Esophagus muscularis mucosa (tissue), 3 donors: ENCODE results near the gene NR3C2.

Experiments
- POLR2A ChIP-seq: fragments of 450-650 bp; IDR thresholded peaks from one replicate; pipeline ENCODE4 v1.6.1; 2017; ENCODE audit warnings: antibody characterized with exemption, moderate library complexity, mild to moderate bottlenecking, low read depth
- TF ChIP-seq, protein P1 (sequence below), 3 experiments: fragments of 200-600 bp in 2 of 3; fragments of 450-650 bp in 1 of 3; sonication (generic) in 2 of 3; IDR thresholded peaks; one replicate each; pipeline ENCODE4 v1.5.1; 2017 to 2019; ENCODE audit warnings: antibody characterized with exemption in 3 of 3, mild to moderate bottlenecking in 2 of 3, moderate library complexity in 1 of 3

DNA sequence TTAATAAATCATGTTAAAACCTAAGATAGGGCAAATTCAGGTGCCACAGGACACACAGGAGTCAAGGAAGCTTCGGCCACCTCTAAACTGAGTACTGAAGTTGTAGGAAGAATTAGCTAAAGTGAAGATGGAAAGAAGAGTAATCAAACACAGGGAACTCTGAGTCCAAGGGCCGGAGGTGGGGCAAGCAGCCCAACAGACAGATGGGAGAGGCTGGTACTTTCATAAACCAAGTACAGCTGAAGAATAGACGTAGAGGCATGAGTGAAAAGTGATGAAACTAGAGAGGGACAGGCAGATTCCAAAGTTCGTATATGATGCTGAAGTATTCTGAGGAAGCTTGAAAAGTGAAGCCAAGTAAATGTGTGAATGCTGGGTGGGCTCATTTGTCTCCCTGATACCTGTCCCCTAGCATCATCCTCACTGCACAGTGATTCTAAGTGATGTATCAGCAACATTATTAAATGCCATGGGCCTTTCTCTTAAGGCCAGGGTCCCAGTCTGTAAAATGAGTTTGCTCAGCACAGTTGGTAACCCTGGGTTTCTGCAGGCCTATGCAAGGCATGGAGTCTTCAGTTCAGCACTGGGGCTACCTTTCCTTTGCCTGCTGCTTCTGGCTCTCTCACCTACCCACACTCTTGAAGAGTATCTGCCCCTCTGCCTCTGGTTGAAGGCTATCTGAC, 203.3 kb downstream of the NR3C2 start:
- TF ChIP-seq POLR2A, result no peak
- TF ChIP-seq, protein P1, sequence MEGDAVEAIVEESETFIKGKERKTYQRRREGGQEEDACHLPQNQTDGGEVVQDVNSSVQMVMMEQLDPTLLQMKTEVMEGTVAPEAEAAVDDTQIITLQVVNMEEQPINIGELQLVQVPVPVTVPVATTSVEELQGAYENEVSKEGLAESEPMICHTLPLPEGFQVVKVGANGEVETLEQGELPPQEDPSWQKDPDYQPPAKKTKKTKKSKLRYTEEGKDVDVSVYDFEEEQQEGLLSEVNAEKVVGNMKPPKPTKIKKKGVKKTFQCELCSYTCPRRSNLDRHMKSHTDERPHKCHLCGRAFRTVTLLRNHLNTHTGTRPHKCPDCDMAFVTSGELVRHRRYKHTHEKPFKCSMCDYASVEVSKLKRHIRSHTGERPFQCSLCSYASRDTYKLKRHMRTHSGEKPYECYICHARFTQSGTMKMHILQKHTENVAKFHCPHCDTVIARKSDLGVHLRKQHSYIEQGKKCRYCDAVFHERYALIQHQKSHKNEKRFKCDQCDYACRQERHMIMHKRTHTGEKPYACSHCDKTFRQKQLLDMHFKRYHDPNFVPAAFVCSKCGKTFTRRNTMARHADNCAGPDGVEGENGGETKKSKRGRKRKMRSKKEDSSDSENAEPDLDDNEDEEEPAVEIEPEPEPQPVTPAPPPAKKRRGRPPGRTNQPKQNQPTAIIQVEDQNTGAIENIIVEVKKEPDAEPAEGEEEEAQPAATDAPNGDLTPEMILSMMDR (IDR thresholded peaks at IDR 0.05), result no peak
